ENCODE results near the gene ACTR1B. TPM values are rescaled to one million over a fixed set of nuclear protein-coding genes. Genes with fewer than 3 reads are reported as not detected.

The ACTR1B gene
- polyA plus RNA-seq, 1 experiment = 26.4 TPM

DNA sequence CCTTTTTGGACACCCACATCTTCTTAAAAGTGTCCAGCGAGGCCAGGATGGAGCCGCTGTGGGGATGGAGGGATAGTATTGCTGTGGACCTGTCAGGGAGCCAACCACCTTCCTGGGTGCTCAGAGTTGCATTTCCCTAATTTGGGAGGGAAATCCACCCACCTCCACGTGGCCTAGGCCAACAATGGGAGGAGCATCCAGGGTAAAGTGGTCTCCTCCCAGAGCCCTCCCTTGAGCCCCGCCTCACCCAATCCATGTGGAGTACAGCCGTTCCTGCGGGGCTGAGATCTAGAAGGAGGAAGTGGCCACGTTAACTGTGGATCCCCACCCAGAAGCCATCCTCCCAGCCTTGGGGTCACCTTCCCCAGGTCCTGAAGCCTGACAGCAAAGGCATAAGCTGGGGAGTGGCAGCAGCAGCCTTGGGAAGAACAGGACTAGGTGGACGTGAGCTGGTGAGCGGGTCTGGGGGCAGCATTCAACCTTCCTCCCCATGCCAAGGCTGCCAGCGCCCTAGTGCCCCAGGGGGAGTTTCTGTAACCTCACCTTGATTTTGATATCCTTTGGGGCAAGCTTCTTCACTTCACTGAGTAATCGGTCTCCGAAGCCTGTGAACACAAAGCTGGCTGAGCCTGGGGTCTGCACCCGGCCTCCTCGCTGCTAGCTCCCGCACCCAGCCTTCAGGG is 6.8 kb downstream of the ACTR1B start:
- Histone ChIP-seq H3K27ac (ENCODE audit: low read depth, low read length) (no peak overlapping the region), H3K27me3 (ENCODE audit: control insufficient read depth, insufficient read depth, low read length) (no peaks in the 10 kb centered on the region), H3K9me3 (ENCODE audit: control insufficient read depth, insufficient read depth, low read length) (peaks cover 18% of the 10 kb centered on the region), H3K4me3 (ENCODE audit: low read depth, low read length) (no peak overlapping the region)
- TF ChIP-seq, protein P1, sequence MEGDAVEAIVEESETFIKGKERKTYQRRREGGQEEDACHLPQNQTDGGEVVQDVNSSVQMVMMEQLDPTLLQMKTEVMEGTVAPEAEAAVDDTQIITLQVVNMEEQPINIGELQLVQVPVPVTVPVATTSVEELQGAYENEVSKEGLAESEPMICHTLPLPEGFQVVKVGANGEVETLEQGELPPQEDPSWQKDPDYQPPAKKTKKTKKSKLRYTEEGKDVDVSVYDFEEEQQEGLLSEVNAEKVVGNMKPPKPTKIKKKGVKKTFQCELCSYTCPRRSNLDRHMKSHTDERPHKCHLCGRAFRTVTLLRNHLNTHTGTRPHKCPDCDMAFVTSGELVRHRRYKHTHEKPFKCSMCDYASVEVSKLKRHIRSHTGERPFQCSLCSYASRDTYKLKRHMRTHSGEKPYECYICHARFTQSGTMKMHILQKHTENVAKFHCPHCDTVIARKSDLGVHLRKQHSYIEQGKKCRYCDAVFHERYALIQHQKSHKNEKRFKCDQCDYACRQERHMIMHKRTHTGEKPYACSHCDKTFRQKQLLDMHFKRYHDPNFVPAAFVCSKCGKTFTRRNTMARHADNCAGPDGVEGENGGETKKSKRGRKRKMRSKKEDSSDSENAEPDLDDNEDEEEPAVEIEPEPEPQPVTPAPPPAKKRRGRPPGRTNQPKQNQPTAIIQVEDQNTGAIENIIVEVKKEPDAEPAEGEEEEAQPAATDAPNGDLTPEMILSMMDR (IDR thresholded peaks at IDR 0.05; ENCODE audit: low read depth, low read length) = no peak
- no peak for DNase-seq (ENCODE audit: low read depth, low spot score)
- CTCF ChIA-PET = no interaction called here
- POLR2A ChIA-PET = no interaction called here

DNA sequence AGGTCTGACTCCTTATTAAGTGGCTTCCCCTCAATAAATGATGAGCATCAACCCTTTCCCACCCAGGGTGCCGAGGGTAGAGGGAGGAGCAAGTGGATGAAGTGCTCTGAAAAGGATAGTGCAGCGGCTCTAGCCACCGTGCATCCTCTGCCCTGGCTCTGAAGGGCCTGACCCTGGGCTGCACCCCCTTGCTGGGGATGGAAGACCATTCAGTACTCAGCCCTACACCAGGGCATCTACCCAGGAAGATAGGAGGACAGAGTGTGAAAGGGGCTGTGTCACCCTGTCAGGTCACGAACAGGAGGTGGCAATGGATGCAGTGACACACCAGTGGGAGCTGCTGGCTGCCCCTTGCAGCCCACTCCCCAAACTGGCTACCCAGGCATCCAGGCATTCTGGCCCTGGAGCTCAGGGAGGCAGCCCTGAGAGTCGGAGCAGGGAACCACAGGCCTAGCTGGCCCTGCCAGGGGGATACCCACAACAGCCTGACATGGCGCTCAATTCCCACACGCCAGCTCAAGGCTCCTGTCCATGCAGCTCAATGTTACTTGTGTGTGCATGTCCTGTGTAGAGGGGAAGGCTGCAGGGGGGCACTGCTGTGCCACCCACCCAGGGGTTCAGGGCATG is 7.6 kb downstream of the ACTR1B start:
- CTCF ChIA-PET = no interaction called here

DNA sequence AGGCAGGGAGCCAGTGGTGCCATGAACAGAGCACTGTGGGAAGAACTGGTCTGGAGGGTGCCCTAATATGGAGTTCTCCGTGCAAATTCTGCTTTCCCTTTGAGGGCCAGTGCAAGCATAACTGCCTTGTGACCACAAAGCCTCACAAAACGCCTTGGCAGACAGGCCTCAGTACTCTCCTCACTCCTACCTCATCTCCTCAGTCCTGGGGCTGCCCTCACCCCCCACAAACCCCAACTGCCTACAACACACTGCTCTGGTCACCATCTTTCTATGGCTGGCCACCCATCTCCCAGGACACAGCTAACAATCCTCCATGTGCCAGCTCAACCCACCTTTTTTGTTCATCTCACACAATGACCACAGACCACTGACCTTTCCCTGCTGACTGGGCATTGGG is 9.1 kb downstream of the ACTR1B start:
- Histone ChIP-seq H3K9me3 (ENCODE audit: control insufficient read depth, insufficient read depth, low read length) (peaks cover 18% of the 10 kb centered on the region), H3K27me3 (ENCODE audit: control insufficient read depth, insufficient read depth, low read length) (no peaks in the 10 kb centered on the region), H3K27ac (ENCODE audit: low read depth, low read length) (no peak overlapping the region), H3K4me3 (ENCODE audit: low read depth, low read length) (no peak overlapping the region)
- ChIA-PET POLR2A (no interaction called here), CTCF (no interaction called here)
- no peak for DNase-seq (ENCODE audit: low read depth, low spot score)
- TF ChIP-seq, protein P1 (IDR thresholded peaks at IDR 0.05; ENCODE audit: low read depth, low read length) = no peak

More for the DNA sequence above, 7.6 kb downstream of the ACTR1B start:
- DNase-seq (ENCODE audit: low read depth, low spot score) = no peak
- Histone ChIP-seq H3K9me3 (ENCODE audit: control insufficient read depth, insufficient read depth, low read length) (peaks cover 18% of the 10 kb centered on the region), H3K27ac (ENCODE audit: low read depth, low read length) (no peak overlapping the region), H3K27me3 (ENCODE audit: control insufficient read depth, insufficient read depth, low read length) (no peaks in the 10 kb centered on the region), H3K4me3 (ENCODE audit: low read depth, low read length) (no peak overlapping the region)
- POLR2A ChIA-PET = no interaction called here
- TF ChIP-seq, protein P1 (IDR thresholded peaks at IDR 0.05; ENCODE audit: low read depth, low read length) = no peak

DNA sequence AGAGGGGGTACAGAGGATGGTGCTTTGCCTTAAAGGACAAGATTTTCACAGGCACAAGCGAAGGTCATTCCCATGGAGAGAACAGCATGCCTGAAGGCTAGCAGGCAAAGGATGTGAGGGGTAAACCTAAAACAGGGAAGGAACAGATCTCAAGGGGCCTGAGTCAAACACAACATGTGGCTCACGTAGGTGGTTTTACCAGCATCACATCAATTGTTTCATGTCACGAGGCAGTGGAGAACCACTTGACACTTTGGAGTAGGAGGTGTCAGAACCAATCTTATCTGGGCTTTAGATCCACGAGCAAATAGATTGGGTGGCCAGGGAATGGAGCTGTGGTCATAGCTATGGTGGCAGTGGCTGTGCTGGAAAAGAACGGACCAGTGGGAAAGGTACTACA is 9.5 kb downstream of the ACTR1B start:
- H3K9me3 ChIP-seq (ENCODE audit: control insufficient read depth, insufficient read depth, low read length) = peaks cover 18% of the 10 kb centered on the region
- ChIA-PET CTCF (interaction anchor here (0.9 kb wide), 1 partner anchor 9 kb away, joined by 3 read pairs; no protein-coding TSS in a partner anchor), POLR2A (interaction anchor here (2.1 kb wide), 1 partner anchor 8 kb away, joined by 5 read pairs; no protein-coding TSS in a partner anchor)

More for the DNA sequence above, 9.5 kb downstream of the ACTR1B start:
- H3K4me3 ChIP-seq (ENCODE audit: low read depth, low read length) = no peak overlapping the region
- TF ChIP-seq, protein P1 (IDR thresholded peaks at IDR 0.05; ENCODE audit: low read depth, low read length) = no peak
- H3K27me3 ChIP-seq (ENCODE audit: control insufficient read depth, insufficient read depth, low read length) = no peaks in the 10 kb centered on the region
- DNase-seq (ENCODE audit: low read depth, low spot score) = no peak
- H3K27ac ChIP-seq (ENCODE audit: low read depth, low read length) = no peak overlapping the region

Data from AG04450 (cell line).